22Rv1 (cell line): ENCODE data around the gene EIF2B1.
"Not testable (repeated sequence)": the region's sequence is repeated elsewhere in the genome, so short reads cannot be mapped to it uniquely, and the experiment has no call there.

Experiments used
- H3K27ac ChIP-seq: fragments of 450-650 bp; 2 replicates; pipeline ENCODE4 v1.5.1; 2017
- ZFX ChIP-seq: fragments of 450-650 bp; IDR thresholded peaks from 2 replicates; pipeline ENCODE4 v1.6.1; 2017; ENCODE audit warnings: antibody characterized with exemption, borderline replicate concordance
- TF ChIP-seq, protein P1 (sequence below): fragments of 450-650 bp; IDR thresholded peaks from 2 replicates; pipeline ENCODE4 v1.5.1; 2017; ENCODE audit warnings: mild to moderate bottlenecking

Gene EIF2B1

DNA sequence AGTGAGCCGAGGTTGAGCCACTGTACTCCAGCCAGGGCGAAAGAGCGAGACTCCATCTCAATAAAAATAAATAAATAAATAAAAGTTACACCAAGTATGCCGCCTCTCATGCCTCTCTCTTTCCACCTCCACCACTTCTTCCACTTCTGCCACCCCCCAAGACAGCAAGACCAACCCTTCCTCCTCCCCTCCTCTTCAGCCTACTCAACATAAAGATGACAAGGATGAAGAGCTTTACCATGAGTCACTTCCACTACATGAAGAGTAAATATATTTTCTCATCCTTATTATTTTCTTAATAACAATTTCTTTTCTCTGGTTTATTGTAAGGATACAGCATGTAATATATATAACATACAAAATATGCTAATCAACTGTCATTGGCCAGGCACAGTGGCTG lies 52.7 kb downstream of the EIF2B1 start:
- no peak for TF ChIP-seq ZFX
- TF ChIP-seq, protein P1, sequence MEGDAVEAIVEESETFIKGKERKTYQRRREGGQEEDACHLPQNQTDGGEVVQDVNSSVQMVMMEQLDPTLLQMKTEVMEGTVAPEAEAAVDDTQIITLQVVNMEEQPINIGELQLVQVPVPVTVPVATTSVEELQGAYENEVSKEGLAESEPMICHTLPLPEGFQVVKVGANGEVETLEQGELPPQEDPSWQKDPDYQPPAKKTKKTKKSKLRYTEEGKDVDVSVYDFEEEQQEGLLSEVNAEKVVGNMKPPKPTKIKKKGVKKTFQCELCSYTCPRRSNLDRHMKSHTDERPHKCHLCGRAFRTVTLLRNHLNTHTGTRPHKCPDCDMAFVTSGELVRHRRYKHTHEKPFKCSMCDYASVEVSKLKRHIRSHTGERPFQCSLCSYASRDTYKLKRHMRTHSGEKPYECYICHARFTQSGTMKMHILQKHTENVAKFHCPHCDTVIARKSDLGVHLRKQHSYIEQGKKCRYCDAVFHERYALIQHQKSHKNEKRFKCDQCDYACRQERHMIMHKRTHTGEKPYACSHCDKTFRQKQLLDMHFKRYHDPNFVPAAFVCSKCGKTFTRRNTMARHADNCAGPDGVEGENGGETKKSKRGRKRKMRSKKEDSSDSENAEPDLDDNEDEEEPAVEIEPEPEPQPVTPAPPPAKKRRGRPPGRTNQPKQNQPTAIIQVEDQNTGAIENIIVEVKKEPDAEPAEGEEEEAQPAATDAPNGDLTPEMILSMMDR: no peak
- no peak overlapping the region for H3K27ac ChIP-seq

DNA sequence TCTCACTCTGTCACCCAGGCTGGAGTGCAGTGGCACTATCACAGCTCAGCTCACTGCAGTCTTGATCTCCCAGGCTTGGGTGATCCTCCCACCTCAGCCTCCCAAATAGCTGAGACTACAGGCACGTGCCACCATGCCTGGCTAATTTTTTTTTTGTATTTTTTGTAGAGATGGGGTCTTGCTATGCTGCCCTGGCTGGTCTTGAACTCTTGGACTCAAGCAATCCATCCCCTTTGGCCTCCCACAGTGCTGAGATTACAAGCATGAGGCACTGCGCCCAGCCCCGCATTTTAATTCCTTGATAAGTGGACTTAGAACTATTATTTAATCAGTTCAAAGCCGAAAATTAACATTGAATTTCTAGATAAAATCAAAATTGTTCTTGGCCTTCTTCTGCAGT lies 54.7 kb downstream of the EIF2B1 start:
- H3K27ac ChIP-seq: not testable (repeated sequence)

GRCh38 chr12:123578243-123578642 lies 55.2 kb downstream of the EIF2B1 start:
- H3K27ac ChIP-seq: no peak overlapping the region
- TF ChIP-seq ZFX: no peak
- TF ChIP-seq, protein P1: no peak

GRCh38 chr12:123576611-123577010 lies 56.9 kb downstream of the EIF2B1 start:
- TF ChIP-seq ZFX: no peak
- TF ChIP-seq, protein P1: no peak

GRCh38 chr12:123573870-123574269 lies 59.6 kb downstream of the EIF2B1 start:
- no peak overlapping the region for H3K27ac ChIP-seq
- TF ChIP-seq, protein P1: no peak
- TF ChIP-seq ZFX: no peak

More at GRCh38 chr12:123576611-123577010, 56.9 kb downstream of the EIF2B1 start:
- no peak overlapping the region for H3K27ac ChIP-seq

- H3K27ac ChIP-seq: no peak overlapping the region
- TF ChIP-seq, protein P1: no peak
- TF ChIP-seq ZFX: no peak
These were observed 61.1 kb downstream of the EIF2B1 start for GRCh38 chr12:123572391-123572790.

GRCh38 chr12:123571343-123571813 lies 62.1 kb downstream of the EIF2B1 start:
- H3K27ac ChIP-seq: no peak overlapping the region
- TF ChIP-seq ZFX: no peak
- TF ChIP-seq, protein P1: no peak
